ENCODE data around the gene RNASEH2C.

GRCh38 chr11:65720211-65720934 lies at the start of gene RNASEH2C:
- 0 out of 2 replicates have a peak, but pooled peaks have one; percentile 2 for TF ChIP-seq CTCF (IDR thresholded peaks at IDR 0.05)
- TF ChIP-seq ZFX (IDR thresholded peaks at IDR 0.05; ENCODE audit: borderline replicate concordance), result no peak
